UCSD-AML1 (cell line): ENCODE measurements around the gene VAV2.

ENCODE experiments used
- DNase-seq: peaks from one replicate; lab custom pipeline; 2025; ENCODE audit not compliant: unreplicated experiment; lab: John Stamatoyannopoulos, UW

VAV2 gene

DNA sequence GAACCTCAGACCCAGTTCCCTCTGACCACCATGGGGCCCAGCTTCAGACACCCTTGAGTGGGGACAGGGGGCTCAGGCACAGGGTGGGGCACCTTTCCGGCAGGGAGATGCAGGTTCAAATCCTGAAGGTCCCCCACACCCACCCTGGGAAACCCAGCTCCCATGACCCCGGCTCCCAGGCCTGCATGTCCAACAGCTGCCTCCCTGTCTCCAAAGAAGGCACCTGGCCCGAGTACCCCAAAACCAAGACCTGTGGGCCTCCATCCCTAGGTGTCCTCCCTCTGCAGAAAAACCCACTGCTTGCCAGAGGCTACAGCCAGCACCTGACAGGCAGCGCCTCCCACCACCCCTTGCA is 38.5 kb downstream of the VAV2 start:
- DNase-seq, result no peak

DNA sequence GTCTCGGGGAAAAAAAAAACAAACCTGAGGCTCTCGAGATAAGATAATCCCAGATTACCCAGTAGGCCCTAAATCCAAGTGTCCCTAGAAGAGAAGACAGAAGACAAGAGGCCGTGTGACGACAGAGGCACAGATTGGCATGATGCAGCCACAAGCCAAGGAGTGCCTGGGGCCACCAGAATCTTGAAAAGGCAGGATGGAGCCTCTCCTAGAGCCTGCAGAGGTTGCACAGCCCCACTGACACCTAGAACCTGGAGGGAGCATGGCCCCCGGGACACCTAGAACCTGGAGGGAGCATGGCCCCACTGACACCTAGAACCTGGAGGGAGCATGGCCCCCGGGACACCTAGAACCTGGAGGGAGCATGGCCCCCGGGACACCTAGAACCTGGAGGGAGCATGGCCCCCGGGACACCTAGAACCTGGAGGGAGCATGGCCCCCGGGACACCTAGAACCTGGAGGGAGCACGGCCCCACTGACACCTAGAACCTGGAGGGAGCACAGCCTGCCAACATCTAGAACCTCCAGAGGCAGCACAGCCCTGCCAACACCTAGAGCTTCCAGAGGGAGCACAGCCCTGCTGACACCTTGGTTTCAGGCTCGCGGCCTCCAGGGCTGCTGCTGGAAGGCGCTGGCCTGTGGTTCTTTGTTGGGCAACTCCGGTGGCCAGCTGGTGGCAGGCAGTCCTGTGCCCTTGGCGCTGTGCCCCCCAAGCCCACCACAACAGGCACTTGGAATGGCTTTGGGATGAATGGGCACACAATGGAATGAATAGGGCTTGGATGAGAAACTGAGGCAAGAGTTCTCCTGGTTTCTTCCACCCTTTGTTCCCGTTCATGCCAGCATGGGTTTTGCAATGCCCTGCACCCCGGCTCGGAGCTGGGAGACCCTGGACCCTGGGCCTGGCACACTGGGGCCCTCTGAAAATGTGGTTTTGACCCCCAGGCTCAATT is 39.2 kb downstream of the VAV2 start:
- no peak for DNase-seq

DNA sequence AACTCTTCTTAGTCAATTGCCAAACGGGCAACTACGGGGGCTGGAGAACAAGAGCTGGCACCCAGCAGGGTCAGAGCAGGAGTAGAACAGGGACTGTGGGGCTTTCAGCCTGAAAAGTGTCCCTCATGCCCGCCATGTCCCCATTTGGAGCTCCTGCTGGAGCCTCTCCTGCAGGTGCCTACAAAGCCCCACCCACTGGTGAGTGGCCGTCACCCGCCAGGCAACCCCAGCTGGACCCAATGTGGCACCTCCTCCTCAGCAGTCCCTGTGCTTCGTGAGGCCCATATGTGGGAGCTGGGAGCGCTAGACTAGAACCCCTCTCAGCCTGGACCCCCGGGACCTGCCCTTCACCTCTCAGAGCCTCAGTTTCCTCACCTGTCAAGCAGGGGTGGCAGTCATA is 40.9 kb downstream of the VAV2 start:
- no peak for DNase-seq

DNA sequence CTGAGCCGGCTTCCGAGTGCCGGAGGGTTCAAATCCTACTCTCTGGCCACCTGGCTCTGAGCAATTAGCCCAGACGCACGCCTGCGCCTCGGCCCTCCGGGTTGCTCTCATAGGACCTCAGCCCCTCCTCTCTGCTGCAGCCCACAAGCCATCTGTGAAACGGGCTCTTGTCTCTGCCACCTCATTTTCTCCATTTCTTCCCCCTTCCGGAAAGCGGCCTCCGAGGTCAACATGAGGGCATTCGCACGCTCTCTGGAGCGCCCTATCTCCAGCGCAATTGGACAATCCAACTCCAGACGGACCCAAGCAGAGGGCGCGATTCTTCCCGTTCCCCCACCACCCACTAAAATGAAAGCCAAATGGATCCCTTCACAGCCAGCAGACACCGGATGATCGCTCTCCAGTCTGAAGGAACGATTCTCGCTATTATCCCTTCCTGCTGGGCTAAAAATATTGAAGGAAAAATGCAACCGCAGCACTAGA is 41.5 kb downstream of the VAV2 start:
- DNase-seq, result no peak

DNA sequence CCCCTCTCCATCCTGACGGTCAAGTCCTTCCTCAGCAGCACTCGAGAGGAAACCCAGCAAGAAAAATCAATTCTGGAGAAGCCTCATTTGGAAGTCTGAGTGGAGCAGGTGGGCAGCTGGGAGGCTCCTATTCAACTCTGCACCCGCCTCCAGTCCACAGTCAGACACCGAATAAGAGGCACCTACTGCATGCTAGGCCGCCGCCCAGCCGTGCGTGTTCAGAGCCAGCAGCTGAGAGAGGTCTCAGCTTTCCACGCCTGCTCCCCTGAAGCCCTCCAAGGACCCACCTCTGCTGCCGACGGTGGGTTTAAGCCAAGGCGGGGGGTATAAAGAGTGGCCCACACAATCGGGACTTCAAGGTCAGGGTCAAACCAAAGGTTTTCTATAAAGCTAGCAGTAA is 41.9 kb downstream of the VAV2 start:
- no peak for DNase-seq

DNA sequence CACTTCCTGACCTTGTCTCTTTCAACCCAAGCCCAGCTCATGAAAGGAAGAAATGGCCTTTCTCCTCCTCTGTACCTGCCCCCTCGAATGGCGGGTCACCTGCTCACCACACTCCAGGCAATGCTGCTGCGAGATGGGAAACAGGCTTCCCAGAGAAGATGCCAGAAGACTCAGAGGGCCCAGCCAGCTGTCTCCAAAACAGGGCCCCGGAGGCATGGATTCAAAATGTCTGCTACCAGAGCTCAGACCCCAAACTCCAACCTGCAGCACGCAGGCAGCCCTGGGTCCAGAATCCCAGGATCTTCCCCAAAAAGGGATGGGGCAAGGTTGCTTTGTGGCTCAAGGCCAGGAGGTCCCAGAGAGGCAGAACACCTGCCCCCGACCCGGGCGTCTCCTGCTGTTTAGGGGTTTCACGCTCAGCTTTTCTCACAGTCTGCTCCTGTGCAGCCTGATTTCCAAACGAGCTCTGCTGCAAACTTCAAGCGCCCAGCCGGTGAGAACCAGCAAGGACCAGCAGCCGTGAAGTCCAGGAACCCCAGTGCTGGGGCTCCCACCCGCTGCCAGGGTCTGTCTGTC is 42.5 kb downstream of the VAV2 start:
- DNase-seq, result no peak

DNA sequence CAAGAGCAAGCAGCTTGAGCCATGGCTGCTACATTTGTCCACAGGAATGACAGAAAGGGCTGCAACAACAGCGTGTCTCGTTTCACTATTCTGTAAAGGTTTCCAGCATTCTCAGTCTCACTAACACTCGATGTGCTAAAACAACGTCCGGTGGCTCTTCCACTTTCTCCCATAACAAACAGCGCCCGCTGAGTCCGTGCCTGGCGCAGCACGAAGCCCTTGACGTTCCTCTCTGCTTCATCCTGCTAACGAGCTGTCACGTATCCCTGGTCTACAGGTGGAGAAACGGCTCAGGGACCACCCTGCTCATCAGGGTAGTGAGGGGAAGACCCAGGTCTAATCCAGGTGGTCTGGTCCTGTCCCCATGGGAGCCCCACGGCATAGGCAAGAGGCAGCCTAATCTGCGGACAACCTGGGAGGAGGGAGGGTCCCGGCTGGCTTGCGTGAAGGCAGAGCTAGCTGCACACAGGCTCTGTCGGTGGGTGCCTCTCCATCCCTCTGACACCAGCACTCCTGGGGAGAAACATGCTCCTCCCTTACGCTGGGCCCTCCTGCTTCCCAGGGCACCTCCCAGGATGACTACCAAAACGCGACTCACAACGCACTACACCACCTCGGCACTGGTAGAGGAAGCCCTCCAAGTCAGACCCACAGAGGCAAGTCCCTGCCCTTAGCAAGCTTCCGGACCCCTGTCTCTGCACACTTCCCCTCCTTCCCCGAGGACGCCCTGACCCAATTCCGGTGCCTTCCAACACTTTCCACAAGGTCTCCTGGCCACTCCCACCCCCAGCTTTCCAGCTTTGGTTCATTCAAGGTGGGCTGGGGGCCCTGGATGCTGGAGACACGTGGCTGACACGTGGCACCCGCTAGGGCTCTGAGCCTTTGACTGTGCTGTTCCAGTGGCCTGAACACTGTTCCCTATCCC is 43.3 kb downstream of the VAV2 start:
- no peak for DNase-seq

DNA sequence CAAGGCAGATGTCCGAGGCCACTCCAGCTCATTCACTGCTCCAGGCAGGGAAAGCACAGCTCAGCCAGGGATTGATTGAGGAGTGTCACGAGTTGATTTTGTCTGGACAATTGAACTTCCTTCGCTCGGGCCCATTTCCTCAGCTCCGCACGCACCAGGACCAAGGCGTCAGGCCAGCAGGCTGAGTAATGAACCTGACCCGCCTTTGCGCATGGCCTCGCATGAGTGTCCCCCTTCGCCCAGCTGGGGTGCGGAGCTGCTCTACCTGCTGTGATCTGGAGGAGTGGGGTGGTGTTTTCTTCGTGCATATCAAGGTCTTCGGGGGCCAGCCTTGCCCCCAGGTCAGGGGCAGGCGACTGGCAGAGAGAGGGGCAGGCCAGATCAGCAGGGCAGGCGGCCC is 44.0 kb downstream of the VAV2 start:
- DNase-seq, result no peak

DNA sequence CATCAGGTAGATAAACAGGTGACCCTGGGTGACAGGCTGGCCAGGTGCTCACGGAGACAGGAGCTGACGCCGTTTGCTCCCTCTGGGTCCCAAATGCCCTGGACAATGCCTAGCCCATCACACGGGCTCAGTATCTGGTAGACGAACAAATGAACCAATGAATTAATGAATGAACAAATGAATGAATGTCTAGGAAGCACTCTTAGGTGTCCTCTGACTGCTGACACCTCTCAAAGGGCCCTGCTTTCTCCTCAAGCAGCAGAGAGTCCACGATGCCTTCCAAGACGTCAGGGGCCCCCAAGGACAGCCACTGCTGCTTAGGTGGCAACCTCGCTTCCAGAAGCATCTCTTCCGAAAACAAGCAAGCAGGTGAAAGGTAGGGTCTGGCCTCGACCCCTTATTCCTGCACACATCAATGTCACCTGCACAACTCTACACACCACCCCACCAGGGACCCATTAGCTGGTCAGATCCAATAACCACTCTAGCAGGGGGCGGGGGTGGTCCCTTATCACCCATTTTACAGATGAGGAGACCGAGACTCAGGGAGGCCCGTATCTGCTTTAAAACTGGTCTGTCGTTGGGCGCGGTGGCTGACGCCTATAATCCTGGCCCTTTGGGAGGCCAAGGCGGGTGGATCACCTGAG is 45.2 kb downstream of the VAV2 start:
- DNase-seq, result no peak

DNA sequence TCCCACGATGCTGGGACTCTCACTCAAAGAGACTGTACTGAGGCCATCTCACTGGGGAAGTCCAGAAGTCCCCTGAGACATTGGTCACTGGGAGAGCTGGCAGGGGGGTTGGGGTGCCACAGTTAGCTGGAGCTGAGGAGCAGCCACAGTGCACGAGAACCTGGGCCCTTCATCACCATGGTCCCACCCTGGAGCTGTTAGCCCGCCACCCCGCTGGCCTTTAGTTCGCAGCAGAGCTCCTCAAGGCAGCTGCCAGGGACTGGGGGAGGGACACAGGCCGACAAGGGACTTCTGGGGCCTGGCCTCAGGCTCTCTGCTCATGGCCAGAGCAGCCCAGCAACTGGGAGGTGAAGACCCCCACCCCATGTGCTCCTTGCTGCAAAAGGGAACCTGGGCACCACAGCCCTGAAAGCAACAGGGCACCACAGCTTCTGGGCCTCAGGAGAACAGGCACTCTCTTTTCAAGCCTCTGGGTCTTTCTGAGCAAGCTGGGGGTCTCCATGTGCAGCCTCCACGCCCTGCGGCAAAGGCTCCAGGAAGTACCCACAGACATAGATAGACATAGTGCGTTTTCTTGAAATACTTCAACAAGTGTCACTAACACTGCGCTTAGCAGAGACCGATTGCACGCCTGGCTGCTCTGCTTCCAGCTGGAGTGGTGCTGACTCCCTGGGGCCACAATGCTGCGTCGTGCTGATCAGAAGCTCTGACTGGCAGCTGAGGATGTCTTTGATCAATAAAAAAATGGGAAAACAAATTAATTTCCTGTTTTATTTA is 46.0 kb downstream of the VAV2 start:
- DNase-seq, result no peak

DNA sequence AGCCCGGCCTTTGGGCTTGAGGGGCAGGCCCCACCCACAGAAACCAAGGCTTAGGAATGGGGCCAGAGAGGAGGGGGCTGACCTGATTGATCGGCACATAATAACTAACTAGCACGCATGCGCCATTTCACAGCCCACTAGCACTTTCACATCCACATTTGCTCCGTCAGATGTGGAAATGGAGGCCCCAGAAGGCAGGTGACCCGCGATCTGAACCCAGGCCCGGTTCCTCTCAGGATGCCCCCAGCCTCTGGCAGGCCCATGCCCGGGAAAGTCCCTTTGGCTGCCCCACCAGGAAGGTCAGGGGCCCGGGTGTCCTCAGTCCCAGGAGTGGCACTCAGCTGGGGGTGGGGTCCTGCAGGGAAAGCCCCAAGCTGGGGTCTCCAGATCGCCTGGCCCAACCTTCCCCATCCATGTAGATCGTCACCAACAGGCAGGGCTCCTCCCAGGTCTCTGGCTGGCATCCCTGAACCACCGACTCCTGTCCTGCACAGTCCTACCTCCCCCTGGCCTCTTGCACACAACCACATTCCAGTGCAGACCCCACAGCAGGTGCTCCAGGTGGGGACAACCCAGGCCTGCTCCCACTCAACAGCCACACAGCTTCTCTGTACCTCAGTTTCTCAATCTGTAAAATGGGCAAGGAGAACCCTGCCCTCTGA is 46.7 kb downstream of the VAV2 start:
- DNase-seq, result no peak

DNA sequence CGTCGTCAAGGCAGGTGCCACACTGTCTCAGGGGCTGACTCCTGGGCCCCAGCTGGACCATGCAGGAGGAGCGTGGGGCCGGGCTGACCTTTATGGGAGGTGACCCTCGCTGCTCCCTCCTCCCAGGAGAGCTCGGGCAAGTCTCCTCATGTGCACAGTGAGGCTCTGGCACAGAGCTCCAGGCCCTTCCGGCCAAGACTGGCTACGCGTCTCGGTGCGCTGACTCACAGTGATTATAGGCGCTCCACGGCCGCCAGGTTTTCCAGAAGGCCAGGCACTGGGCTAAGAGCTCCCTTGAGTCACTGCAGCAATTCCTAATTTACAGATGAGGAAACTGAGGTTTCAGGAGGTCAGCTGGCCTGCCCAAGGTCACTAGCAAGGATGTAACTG is 47.4 kb downstream of the VAV2 start:
- no peak for DNase-seq

DNA sequence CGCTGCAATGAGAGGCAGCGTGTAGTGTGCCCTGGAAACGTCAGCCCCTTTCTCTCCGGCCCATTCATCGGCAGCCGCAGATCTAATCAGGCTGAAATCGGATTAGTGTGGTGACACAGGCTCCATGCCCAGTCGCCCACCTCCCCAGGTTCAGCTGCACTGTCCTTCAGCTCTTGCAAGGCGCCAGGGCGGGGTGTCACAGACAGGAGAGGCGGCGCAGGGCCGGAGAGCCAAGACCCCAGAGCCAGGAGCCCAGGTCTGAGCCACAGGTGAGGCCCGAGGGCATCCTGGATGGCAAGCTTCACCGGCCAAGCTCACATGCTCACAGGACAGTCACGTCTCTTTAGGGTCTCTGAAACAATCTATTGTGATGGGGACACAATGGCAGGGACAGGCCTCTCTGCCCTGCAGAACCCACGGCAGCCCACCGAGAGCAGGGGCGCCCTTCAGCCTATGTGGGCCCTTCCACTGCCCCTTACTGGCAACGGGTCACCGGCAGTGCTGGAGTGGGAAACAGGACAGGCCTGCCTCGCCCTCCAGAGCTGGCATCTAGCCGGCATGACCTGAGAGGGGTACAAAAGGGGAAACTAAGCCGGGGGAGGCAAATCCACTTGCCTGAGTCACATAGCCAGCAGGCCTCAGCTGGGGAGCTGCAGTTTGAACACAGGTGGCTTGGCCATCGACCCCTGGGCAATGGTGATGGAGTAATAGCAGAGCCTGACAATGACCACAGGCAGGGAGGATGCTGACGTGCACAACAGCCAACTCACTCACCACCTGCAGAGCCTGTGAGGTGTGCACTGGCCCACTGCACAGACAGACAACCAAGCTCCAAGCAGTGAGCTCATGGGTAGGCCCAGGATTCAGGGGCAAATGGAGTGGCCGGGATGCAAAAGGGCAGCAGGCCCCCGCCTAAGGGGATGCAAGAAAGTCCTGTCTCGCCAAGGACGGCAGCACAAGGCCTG is 48.1 kb downstream of the VAV2 start:
- no peak for DNase-seq

DNA sequence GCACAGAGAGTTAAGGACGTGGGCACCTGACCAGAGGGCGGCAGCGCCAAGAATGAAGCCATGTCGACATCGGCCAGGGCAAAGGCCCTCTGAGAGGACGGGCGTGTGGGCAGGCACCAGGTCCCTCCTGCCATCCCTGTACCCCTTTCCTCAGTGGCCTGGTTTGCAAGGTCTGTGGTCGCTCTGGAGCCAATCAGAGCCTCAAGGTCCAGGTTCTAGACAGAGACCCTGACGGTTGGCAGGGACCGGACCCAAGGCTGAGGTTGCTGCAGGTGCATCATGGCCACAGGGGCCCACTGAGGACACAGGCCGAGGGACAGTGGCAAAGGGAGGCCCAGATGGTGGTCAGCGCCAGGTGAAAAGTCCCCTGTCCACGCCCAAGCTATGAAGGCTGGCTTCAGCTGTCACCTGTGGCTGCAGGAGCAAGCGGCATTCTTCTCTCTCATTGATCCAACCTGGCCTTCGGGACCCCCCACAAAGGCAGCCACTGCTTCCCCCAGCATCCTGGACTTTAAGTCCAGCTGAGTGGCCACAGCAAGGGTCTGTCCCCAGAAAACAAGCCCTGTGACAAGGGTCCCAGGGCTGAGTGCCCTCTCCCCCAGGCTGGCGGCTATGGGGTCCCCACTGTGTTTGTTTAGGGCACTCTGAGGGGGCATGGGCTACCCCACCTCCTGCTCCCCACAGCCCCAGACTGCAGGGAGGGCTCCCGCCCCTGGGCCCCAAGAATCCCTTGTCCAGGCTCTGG is 48.9 kb downstream of the VAV2 start:
- DNase-seq, result no peak

DNA sequence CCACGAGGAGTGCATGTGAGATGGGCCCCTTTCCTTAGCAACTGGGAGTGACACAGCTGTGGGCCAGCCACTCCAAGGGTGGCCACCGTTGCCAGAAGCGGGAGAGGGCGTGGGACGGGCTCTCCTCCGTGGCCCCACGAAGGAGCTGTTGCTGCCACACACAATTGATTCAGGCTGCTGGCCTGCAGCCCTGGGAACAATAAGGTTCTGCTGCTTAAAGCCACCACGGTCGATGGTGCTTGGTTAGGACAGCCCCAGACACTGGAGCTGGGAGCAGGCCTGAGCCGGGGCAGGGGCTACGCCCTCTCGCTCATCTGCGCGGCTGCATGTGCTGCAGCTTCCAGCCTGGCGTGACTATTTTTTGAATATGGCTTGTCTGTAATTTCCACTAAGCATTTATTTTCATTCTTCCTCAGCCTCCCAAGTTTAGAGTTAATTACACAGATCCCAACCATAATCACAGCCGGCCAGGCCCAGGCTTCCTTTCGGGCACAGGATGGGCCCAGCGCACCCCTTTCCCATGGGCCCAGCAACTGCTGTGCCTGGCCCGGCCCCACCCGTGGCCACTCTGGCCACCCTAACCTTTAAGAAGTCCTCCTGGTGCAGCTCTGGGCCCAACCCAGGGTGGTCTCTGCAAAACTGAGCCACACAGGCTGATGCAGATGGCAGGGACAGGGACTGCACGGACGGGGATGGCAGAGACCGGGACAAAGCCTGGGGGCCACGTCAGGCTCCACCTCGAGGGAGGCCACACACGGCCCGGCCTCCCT is 49.7 kb downstream of the VAV2 start:
- no peak for DNase-seq

DNA sequence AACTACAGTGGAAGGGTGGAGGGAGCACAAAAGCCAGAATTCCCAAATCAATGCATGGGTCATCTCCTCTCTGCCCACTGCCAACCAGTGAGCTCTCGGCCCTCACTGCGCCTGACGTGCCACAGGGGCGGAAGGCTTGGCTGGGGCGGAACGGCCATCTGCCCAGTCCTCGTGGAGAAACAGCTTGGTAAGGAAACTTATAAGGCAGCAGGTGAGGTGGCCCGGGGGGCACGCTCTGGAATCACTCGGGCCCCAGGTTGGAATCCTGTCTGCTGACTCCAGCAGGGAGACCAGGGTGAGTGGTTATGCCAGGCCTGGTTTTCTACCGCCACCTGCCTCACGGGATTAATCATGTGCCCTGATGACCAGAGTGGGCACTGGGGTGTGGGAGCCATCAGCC is 52.3 kb downstream of the VAV2 start:
- no peak for DNase-seq

DNA sequence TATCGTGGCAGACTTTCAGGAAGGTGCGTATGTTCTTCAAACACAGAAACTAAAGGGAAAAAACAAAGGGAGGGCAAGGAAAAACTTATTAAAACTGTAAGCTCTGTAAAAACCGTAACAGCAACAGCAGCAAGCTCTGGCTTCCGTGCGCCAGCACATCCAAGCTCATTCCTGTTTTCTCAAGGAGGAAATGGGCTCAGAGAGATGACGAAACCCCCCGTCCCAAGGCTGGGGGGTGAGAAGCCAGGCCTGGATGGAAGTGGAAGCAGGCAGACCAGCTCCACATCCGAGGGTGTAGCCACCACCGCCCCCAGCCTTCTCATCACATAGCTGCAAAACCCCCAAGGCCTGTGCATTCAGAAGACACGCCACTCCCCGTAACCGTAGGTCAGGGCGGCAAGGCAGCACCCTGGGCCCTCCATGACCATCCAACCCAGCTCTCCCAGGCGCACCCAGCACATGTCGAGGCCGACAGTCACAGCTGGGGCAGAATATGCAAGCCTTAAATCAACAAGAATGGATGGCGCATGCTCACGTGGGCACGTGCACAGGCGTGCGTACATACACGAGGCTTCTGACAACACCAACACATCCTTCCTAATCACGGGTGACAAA is 52.8 kb downstream of the VAV2 start:
- DNase-seq, result no peak
